Progenitor cell of endocrine pancreas (in vitro differentiated cells): ENCODE data around the gene NTSR1. TPM values are rescaled to one million over a fixed set of nuclear protein-coding genes. Genes with fewer than 3 reads are reported as not detected.

Source experiments
- DNase-seq: peaks from one replicate; pipeline ENCODE4 v3.0.0; 2021; ENCODE audit warnings: low spot score; ENCODE audit not compliant: unreplicated experiment
- H3K27ac Mint-ChIP-seq: 2 replicates; pipeline ENCODE4 v1.8.0; 2021; ENCODE audit warnings: mild to moderate bottlenecking, moderate library complexity, mixed read lengths
- H3K27me3 Mint-ChIP-seq: 2 replicates; pipeline ENCODE4 v1.8.0; 2021; ENCODE audit warnings: mixed read lengths
- H3K36me3 Mint-ChIP-seq: 2 replicates; pipeline ENCODE4 v1.8.0; 2022; ENCODE audit warnings: mixed read lengths; ENCODE audit not compliant: insufficient read depth
- H3K4me1 Mint-ChIP-seq: 2 replicates; pipeline ENCODE4 v1.8.0; 2021; ENCODE audit warnings: low read depth, mixed read lengths
- H3K4me3 Mint-ChIP-seq: 2 replicates; pipeline ENCODE4 v1.8.0; 2021; ENCODE audit warnings: low read depth, mild to moderate bottlenecking, moderate library complexity, mixed read lengths
- H3K9me3 Mint-ChIP-seq: 2 replicates; pipeline ENCODE4 v1.8.0; 2021; ENCODE audit warnings: low read depth, mixed read lengths
- CTCF ChIP-seq: fragments of 200-600 bp; sonication (generic); IDR thresholded peaks from one replicate; pipeline ENCODE4 v1.5.0; 2021; ENCODE audit warnings: antibody characterized with exemption, mild to moderate bottlenecking; ENCODE audit not compliant: unreplicated experiment
- total RNA-seq: library from RNA; stranded (reverse); gene quantifications from 2 replicates; pipeline ENCODE4 v1.2.1, GENCODE V29; 2021

The NTSR1 gene
- total RNA-seq, 1 donor from 2014 or later, result not detected

DNA sequence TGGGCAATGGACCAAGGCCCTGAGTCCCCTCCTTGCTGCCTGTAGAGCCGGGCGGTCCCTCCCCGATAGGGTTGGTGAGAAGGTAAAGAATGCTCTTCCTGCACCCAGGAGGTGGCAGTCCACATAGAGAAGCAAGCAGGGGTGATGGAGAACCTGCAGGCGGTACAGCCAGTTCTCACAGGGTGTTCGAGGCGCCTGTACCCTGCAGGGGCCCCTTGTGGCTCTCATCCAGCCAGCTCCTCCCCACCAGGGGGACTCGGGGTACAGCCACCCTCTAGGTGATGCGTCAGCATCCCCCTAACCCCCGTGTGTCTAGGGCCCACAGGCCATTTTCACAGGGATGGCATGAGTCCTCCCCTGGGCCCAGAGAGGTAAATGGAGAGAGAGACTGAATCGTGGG is 103.1 kb downstream of the NTSR1 start:
- Mint-ChIP-seq H3K27ac (no peak overlapping the region), H3K27me3 (peaks cover 11% of the 10 kb centered on the region), H3K4me3 (no peak overlapping the region), H3K36me3 (peaks cover 5% of the 10 kb centered on the region), H3K4me1 (peaks cover 7% of the 10 kb centered on the region), H3K9me3 (no peaks in the 10 kb centered on the region)
- no peak for TF ChIP-seq CTCF
- no peak for DNase-seq

Other genes with a start within 250 kb of the NTSR1 start
- 3.8 and 4.8 TPM in 2 replicates for gene GATA5, start 232.8 kb upstream of the NTSR1 start, total RNA-seq
- gene SLCO4A1, start 66.3 kb upstream of the NTSR1 start, total RNA-seq, result 2.6 and 3.6 TPM in 2 replicates
- gene MRGBP, start 87.6 kb downstream of the NTSR1 start, total RNA-seq, result 12.4 and 13.8 TPM in 2 replicates
- 29.6 and 31.0 TPM in 2 replicates for gene OGFR, start 96.0 kb downstream of the NTSR1 start, total RNA-seq
- 81.5 and 84.3 TPM in 2 replicates for gene COL9A3, start 108.2 kb downstream of the NTSR1 start, total RNA-seq
- gene TCFL5, start 153.0 kb downstream of the NTSR1 start, total RNA-seq, result 7.7 and 7.9 TPM in 2 replicates
- 68.2 and 71.2 TPM in 2 replicates for gene DIDO1, start 217.7 kb downstream of the NTSR1 start, total RNA-seq
- gene GID8, start 229.3 kb downstream of the NTSR1 start, total RNA-seq, result 66.7 and 71.6 TPM in 2 replicates
- 8.0 and 8.3 TPM in 2 replicates for gene SLC17A9, start 243.9 kb downstream of the NTSR1 start, total RNA-seq